NCI-H187 (cell line): ENCODE data around the gene C1QTNF6.
"Not testable (repeated sequence)": the region's sequence is repeated elsewhere in the genome, so short reads cannot be mapped to it uniquely, and the experiment has no call there.

Experiments used
- DNase-seq, 2 experiments: peaks; one replicate each; lab custom pipeline; 2025; lab: John Stamatoyannopoulos, UW

Gene C1QTNF6

GRCh38 chr22:37187891-37188761 is at the start of gene C1QTNF6:
TSS of gene C1QTNF6 (minus strand) at chr22:37188247. CDS start at chr22:37188213, 34 bp downstream.
- DNase-seq: no peak

DNA sequence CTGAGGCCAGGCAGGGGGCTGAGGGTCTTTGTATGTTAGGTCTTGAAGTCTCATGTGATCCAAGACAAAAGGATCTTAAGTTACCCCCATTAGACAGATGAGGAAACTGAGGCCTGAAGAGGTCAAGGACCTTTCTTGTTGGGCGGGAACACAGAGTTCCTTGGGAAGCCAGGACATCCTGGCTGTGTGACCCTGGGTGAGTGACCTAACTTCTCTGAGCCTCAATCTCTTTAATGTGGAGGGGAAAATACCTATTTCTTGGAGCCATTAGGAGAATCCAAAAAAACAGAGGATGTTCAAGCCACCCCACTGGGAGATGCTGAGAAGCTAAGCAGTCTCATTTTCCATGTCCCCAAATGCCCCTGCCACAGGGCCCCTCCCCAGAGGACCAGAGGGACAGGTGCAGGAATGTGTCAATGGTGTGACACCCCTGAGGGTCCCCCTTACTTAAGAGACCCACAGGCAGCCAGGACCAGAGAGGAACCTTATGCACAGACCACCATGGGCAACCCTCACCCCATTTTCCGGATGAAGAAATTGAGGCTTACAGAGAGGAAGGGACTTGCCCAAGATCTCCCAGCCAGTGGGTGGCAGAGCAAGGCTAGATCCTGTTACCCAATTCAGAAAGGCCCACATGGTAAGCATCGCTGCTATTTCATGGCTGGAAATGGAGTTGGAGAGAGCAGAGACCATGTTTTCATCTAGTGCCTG is 48.0 kb upstream of the C1QTNF6 start:
- no peak for DNase-seq

DNA sequence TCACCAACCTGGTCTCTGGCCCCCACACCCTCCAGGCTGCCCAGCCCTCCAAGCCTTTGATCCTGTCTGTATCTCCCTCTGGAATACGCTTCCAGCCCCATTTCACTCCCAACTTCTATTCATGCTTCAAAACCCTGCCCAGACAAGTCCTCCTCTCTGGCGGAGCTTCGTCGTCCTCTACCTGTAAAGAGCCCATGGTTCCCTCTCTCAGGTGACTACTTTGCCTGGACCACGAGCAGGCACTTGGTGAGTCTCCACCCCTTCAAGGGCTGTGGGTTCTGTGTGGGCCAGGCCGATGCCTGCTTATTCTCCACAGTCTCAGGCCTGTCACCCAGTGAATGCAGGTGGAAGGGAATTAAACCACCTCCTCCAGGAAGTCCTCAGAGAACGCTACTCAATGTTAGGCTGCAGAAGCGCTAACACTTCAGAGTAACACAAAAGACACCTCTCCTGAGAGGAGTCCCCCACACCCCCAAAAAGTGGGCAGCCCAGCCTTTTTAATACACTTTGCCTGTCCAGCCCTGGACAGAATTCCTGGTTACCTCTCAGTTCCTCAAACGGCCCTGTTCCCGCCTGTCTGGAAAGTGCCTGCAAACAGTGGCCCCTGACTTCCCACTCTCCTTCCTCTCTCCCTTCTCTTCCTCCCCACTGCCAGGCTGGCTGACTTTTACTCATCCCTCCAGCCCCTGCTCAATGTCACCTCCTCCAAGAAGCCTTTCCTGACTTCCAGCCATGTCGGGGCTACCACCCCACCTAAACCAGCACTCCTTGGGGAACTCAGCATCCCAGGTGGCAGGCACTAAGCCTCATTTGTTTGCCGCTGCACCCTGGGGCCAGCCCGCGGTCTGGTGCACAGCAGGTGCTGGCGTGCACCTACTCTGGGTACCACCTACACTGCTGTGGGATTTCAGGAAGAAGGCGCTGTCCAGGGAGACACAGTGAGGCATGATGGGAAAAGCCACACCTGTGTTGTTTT is 47.0 kb upstream of the C1QTNF6 start:
- no peak for DNase-seq

- DNase-seq: no peak
Observed at GRCh38 chr22:37233751-37234631, 45.9 kb upstream of the C1QTNF6 start.

GRCh38 chr22:37233371-37233750 is 45.3 kb upstream of the C1QTNF6 start:
- not testable (repeated sequence) for DNase-seq

- DNase-seq: no peak
Observed at GRCh38 chr22:37232140-37232998, 44.3 kb upstream of the C1QTNF6 start.

- no peak for DNase-seq
Observed at GRCh38 chr22:37231406-37232139, 43.5 kb upstream of the C1QTNF6 start.

- DNase-seq: no peak
Observed at GRCh38 chr22:37230673-37231405, 42.8 kb upstream of the C1QTNF6 start.

GRCh38 chr22:37229805-37230672 is 42.0 kb upstream of the C1QTNF6 start:
- DNase-seq: no peak

DNA sequence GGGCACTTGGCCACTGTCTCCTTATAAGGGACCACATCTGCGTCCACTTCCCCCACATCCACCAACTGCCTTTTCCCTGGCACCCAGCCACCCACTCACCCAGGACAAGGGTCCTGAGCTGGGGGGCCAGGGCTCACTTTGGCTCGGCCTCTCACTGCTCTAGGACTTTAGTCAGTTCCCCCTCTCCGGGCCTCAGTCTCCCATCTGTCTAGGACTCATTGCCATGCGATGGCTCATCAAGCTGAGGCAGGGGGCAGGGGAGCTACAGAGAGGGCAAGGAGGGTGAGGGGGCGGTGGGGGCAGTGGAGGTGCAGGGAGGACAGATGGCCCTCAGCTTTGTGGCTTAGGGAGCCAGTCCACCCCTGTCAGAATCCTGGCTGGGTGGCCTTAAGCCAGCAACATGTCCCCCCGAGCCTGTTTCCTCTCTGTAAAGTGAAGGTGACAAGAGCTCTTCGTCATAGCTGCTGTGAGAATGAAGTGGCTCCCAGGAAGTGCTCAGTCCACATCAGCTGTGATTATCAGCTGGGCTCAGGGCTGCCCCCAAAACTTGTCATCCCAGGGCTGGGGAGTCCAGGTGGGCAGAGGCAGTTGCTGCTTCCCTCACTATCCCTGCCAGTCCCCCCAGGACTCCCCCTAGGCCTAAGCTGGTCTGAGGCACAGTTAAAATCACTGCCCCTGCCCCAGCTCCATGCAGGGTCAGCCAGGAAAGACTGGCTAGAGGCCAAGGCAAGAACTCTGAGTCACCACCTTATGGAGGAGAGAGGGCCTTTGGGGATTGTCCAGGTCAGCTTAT is 41.2 kb upstream of the C1QTNF6 start:
- DNase-seq: no peak

DNA sequence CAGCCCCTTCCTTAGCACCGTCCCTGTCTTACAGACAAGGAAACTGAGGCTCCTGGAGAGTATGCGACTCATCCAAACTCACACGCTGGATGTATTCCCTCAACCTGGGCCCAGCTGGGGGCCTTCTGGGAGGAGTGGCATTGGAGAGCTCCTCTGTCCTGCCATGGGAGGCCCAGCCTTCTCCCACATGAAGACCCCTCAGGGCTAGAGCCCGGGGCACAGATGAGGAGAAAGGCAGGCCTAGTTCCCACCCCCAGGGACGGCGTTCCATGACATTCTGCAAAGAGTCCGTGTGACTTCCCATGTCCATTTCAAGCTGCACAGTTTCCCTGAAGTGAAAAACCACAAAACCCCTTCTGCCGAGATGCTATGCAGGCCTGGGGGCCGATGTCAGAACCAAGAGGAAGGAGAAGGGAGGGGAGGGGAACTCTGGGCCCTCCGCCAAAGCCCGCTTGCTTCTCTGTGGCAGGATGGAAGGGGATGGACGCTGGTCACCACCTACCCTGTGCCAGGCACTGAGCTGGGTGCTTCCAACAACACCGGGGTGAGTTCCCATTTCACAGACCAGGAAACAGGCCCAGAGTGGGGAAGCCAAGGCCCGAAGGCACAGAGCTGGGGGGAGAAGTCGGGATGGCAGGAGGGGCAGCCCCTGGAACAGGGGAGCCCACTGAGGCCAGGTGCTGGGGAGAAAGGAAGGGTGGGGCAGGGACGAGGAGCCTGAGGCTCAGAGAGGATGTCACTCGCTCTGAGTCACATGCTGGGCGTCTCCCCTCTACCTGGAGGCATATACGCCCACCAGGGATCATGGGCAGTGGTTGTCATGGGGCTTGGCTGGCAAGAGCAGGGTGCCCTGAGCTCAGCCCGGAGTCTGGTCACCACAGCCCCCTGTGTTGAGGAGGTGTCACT is 40.3 kb upstream of the C1QTNF6 start:
- DNase-seq: no peak

DNA sequence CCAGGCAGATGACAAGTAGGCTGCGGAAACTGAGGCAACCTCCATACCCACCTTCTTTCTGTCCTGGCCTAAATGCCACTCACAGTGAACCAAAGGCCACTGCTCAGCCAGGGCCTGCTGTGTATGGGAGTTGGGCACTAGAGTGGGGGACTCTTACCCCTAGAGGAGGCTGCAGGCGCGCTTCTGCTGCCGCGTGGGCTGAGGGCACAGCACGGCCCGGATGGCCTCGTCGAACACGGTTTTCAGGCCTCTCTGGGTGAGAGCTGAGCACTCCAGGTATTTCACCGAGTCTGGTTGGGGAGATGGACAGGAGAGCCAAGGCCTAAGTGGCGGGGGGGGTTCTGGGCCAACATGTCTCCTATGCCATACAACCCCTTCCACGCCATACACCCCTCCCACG is 38.5 kb upstream of the C1QTNF6 start:
- DNase-seq: no peak

DNA sequence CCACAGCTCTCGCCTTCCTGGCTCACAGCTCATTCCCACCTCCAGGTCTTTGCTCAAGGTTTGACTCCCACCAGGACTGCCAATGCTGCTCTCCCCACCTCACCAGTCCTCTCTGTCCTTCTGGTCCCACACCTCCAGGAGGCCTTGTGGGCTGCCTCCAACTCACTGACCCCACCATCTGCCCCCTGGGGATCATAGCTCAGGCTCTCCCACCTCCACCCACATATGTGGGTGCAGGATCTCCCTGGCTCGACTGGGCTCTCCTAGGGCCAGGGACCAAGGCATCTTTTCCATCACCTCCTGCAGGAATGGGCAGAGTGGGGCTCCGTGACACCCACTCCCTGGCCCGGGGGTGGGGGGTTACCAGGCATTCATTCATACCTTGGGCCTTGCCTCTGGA is 38.0 kb upstream of the C1QTNF6 start:
- DNase-seq: no peak

DNA sequence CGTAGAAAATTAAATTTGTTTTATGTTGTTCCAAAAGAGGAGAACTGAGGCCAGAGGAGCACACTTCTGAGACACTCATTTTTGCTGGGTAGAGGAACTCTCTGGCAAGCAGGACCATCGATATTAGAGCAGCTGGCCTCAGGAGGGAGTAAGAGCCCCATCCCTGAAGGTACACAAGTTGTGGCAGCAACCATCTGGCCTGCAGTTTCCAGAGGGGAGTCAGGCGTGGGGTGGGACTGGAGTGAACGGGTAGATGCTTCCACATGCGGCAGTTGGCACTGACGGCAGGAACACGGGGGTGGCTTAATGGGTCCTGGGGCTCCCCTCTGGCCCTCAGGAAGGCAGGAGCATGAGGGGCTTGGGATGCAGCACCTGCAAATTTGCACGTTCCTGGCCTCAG is 37.4 kb upstream of the C1QTNF6 start:
- DNase-seq: no peak

DNA sequence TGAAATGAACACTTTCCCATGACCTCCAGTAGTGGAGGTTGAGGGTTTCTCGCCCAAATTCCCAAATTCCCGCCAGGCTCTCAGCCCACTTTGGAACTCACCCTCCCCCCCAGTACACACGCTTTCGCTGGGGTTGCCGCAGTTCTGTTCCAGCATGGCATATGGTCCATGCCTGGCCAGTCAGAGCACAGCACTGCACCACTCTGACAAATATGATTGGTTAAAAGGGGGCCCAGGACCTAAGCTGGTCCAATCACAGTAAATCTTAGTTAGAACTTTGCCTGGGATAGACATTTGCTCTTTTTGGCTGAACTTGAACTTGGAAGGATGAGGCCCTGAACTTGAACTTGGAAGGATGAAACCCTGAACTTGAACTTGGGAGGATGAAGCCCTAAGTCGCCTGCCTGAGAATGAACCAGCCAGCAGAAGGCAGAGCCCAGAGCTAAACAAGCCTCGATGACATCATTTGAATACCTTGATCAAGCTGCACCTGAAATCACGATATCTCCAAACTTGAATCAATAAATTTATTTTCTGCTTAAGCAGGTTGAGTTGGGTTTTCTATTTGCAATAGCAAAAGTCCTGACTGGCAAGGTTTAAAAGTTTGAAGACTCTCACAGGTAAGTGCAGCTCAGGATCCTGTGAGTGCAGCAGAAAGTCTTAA is 36.8 kb upstream of the C1QTNF6 start:
- DNase-seq: no peak
